Measurements from ENCODE around the gene C2CD2. TPM values are rescaled to one million over a fixed set of nuclear protein-coding genes. Genes with fewer than 3 reads are reported as not detected.

Gene C2CD2
- total and polyA plus RNA-seq, 10 of the 15 experiments (the other 5 are each of a cell fraction or from before 2014, with no cell fraction given) = 2.2 to 30.9 (median 9.9) TPM

DNA sequence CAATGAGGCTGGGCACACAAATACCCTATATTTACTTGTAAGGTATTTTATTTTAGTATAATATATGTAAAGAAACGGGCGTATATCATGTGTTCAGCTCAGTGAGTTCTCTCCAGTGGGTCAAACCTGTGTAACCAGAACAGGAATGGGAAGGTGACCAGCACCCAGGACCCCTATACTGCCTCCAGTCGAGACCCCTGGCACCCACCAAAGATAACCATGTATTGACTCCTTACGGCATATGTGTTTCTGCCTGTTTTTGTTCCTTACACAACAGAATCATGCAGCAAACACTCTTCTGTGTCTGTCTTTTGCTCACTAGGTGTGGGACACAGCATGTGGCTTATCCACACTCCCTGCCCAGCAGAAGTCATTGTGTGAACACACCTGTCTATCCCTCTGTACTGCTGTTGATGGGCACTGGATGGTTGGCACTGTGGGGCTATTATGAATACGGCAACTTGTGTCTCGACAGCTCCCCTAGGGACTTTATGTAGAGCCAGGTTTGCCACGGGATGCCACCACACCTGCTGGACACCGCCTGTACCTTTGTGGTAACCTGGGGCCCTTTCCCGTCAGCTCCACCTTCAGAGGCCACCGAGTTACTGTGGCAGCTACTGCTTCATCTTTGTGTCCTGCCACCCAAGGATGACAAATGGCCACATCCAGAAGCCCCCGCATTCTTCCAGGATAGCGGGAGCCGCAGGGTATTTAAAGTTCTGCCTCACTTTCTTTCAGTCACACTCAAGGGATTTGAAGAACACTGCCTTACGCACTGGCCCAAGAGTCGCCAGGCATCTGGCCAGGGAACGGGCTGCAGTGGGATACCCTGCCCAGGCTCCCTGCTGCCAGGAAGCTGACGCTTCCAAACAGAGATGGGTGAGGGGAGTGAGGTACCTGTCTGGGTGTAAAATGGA lies 23.5 kb upstream of the C2CD2 start:
- H3K9me3 ChIP-seq (replicated peaks; ENCODE audit: control insufficient read depth, insufficient read depth, low read length) = peaks cover 7% of the 10 kb centered on the region; the same call in 2 of the 3 replicates
- RAD21 ChIA-PET (ENCODE audit: unreplicated experiment) = no interaction called here
- H2AFZ ChIP-seq (ENCODE audit: control insufficient read depth, low read depth, low read length) = no peak overlapping the region
- in situ Hi-C loops (cut with MboI) (no loop called here), intact Hi-C loops (cut with micrococcal nuclease; ENCODE audit: unreplicated experiment) (no loop called here)
- ATAC-seq (no peak), FAIRE-seq (no peak), DNase-seq (ENCODE audit: low read depth, low spot score) (no peak)
- H3K9ac ChIP-seq (ENCODE audit: control insufficient read depth, insufficient read depth, low read length) = no peak overlapping the region
- no TSS peak for BruUV-seq (replicated peaks)
- no peaks in the 10 kb centered on the region for H3K27me3 ChIP-seq (replicated peaks in 1 of 2; ENCODE audit: control insufficient read depth in 2 of 2, insufficient read depth in 2 of 2, low read length in 1 of 2)
- SMC1A ChIA-PET (ENCODE audit: uncharacterized antibody, unreplicated experiment) = interaction anchor here (0.6 to 1.3 kb wide), 2 partner anchors 22 to 559 kb away, joined by 3 read pairs; no protein-coding TSS in a partner anchor
- no peak overlapping the region for H3K4me3 ChIP-seq
- H3K4me2 ChIP-seq (ENCODE audit: control insufficient read depth, insufficient read depth) = no peak overlapping the region
- POLR2A ChIA-PET = no interaction called here
- H3K79me2 ChIP-seq (ENCODE audit: control insufficient read depth, insufficient read depth, low read length) = no peaks in the 10 kb centered on the region
- 70% methylated on average over 17 of the region's 17 CpGs for WGBS (ENCODE audit: insufficient coverage, insufficient replicate concordance, low lambda C conversion rate, missing lambda C conversion rate)
- TF ChIP-seq, protein P1, sequence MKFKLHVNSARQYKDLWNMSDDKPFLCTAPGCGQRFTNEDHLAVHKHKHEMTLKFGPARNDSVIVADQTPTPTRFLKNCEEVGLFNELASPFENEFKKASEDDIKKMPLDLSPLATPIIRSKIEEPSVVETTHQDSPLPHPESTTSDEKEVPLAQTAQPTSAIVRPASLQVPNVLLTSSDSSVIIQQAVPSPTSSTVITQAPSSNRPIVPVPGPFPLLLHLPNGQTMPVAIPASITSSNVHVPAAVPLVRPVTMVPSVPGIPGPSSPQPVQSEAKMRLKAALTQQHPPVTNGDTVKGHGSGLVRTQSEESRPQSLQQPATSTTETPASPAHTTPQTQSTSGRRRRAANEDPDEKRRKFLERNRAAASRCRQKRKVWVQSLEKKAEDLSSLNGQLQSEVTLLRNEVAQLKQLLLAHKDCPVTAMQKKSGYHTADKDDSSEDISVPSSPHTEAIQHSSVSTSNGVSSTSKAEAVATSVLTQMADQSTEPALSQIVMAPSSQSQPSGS (IDR thresholded peaks at IDR 0.05; ENCODE audit: low read length) = no peak
- TF ChIP-seq EED (IDR thresholded peaks at IDR 0.05; ENCODE audit: low read depth) (no peak), HCFC1 (IDR thresholded peaks at IDR 0.05; ENCODE audit: low read length) (no peak), KDM1A (IDR thresholded peaks at IDR 0.05; ENCODE audit: borderline replicate concordance) (no peak)
- TF ChIP-seq, protein P2, sequence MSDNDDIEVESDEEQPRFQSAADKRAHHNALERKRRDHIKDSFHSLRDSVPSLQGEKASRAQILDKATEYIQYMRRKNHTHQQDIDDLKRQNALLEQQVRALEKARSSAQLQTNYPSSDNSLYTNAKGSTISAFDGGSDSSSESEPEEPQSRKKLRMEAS (IDR thresholded peaks at IDR 0.05; ENCODE audit: low read depth, low read length) = no peak
- no peaks in the 10 kb centered on the region for H4K20me1 ChIP-seq (ENCODE audit: control insufficient read depth, insufficient read depth)
- CTCF ChIA-PET = no interaction called here
- H3K36me3 ChIP-seq (ENCODE audit: control insufficient read depth in 2 of 2, insufficient read depth in 2 of 2, low read length in 1 of 2) = no peaks in the 10 kb centered on the region
- no peak overlapping the region for H3K27ac ChIP-seq (ENCODE audit: control insufficient read depth, insufficient read depth)
- peaks cover 7% of the 10 kb centered on the region for H3K4me1 ChIP-seq (ENCODE audit: control insufficient read depth, insufficient read depth, low read length)

Data from GM12878 (cell line).